Liver (tissue), 9 donors: Measurements from ENCODE around the gene STXBP1. TPM values are rescaled to one million over a fixed set of nuclear protein-coding genes. Genes with fewer than 3 reads are reported as not detected.

Experiments used
- DNase-seq: peaks from one replicate; pipeline ENCODE4 v3.0.0-alpha.2; 2017; ENCODE audit warnings: low spot score
- H3K27ac ChIP-seq, 2 donors: one replicate each; pipeline ENCODE4 v1.7.0; 2013; ENCODE audit warnings: inconsistent platforms in 2 of 2, low read length in 2 of 2, control low read depth in 1 of 2, low read depth in 1 of 2, mild to moderate bottlenecking in 1 of 2
- H3K27me3 ChIP-seq, 4 donors: one replicate each; pipeline versions ENCODE4 v1.6.1 to v1.7.0; 2013; ENCODE audit warnings: low read length in 3 of 4, inconsistent platforms in 1 of 4, mild to moderate bottlenecking in 1 of 4, moderate library complexity in 1 of 4; ENCODE audit not compliant: control insufficient read depth in 4 of 4, insufficient read depth in 4 of 4
- H3K36me3 ChIP-seq, 4 donors: one replicate each; pipeline versions ENCODE4 v1.6.1 to v1.7.0; 2013; ENCODE audit warnings: low read length in 3 of 4, mild to moderate bottlenecking in 3 of 4, low read depth in 1 of 4, moderate library complexity in 1 of 4; ENCODE audit not compliant: control insufficient read depth in 4 of 4, insufficient read depth in 3 of 4
- H3K4me1 ChIP-seq, 4 donors: one replicate each; pipeline versions ENCODE4 v1.6.1 to v1.7.0; 2013; ENCODE audit warnings: low read length in 3 of 4, mild to moderate bottlenecking in 3 of 4, moderate library complexity in 1 of 4; ENCODE audit not compliant: control insufficient read depth in 4 of 4, insufficient read depth in 4 of 4
- H3K4me3 ChIP-seq, 3 donors: one replicate each; pipeline versions ENCODE4 v1.6.1 to v1.7.0; 2013; ENCODE audit warnings: low read length in 3 of 3, control low read depth in 1 of 3, low read depth in 1 of 3, mild to moderate bottlenecking in 1 of 3
- H3K9ac ChIP-seq, 2 donors: one replicate each; pipeline ENCODE4 v1.7.0; 2013; ENCODE audit warnings: low read length in 2 of 2, mild to moderate bottlenecking in 2 of 2, moderate library complexity in 2 of 2, control low read depth in 1 of 2, low read depth in 1 of 2
- H3K9me3 ChIP-seq, 4 donors: one replicate each; pipeline versions ENCODE4 v1.6.1 to v1.7.0; 2013; ENCODE audit warnings: low read length in 3 of 4; ENCODE audit not compliant: control insufficient read depth in 4 of 4
- EGR1 ChIP-seq, 2 donors: IDR thresholded peaks; 2 replicates each; pipeline ENCODE4 v1.6.1; 2016 to 2018; ENCODE audit warnings: antibody characterized with exemption in 2 of 2, low read depth in 2 of 2
- FOXA2 ChIP-seq: IDR thresholded peaks from 2 replicates; pipeline ENCODE4 v1.6.1; 2016; ENCODE audit warnings: antibody characterized with exemption
- HNF4A ChIP-seq, 2 donors: conservative IDR thresholded peaks; 2 replicates each; pipeline ENCODE4 v1.6.1; 2016; ENCODE audit warnings: antibody characterized with exemption in 2 of 2, mild to moderate bottlenecking in 2 of 2
- JUND ChIP-seq, 2 donors: IDR thresholded peaks; 2 replicates each; pipeline ENCODE4 v1.6.1; 2016; ENCODE audit warnings: antibody characterized with exemption in 2 of 2
- NR2F2 ChIP-seq: IDR thresholded peaks from 2 replicates; pipeline ENCODE4 v1.6.1; 2016; ENCODE audit warnings: antibody characterized with exemption
- RAD21 ChIP-seq, 2 donors: IDR thresholded peaks; 2 replicates each; pipeline ENCODE4 v1.6.1; 2016; ENCODE audit warnings: antibody characterized with exemption in 2 of 2, mild to moderate bottlenecking in 2 of 2
- SP1 ChIP-seq: IDR thresholded peaks from 2 replicates; pipeline ENCODE4 v1.6.1; 2018; ENCODE audit warnings: antibody characterized with exemption, mild to moderate bottlenecking
- TAF1 ChIP-seq: conservative IDR thresholded peaks from 2 replicates; pipeline ENCODE4 v1.6.1; 2016; ENCODE audit warnings: antibody characterized with exemption, mild to moderate bottlenecking
- YY1 ChIP-seq: IDR thresholded peaks from 2 replicates; pipeline ENCODE4 v1.6.1; 2016; ENCODE audit warnings: antibody characterized with exemption, mild to moderate bottlenecking
- WGBS: extraction: QIAGEN DNeasy Blood & Tissue Kit; methylation state at CpG from one replicate; pipeline ENCODE4 v1.1.7; 2013; 5-methylcytosine and 5-hydroxymethylcytosine counted together
- polyA plus RNA-seq, 2 donors: library from polyadenylated mRNA; stranded (reverse) in 1 of 2; unstranded in 1 of 2; fragments of 200-250 nt in 1 of 2; fragments of >200 nt in 1 of 2; fragmentation: Nextera tagmentation in 1 of 2; extraction: Ambion mirVana in 1 of 2; gene quantifications; one replicate each; pipeline versions ENCODE4 v1.2.1 to v1.2.3, GENCODE V29; 2013 to 2015
- total RNA-seq, 2 donors: library from RNA; depleted of rRNA; stranded (reverse); fragments of >200 nt; gene quantifications; one replicate each; pipeline ENCODE4 v1.2.3, GENCODE V29; 2014
- TF ChIP-seq, protein P1 (sequence below): fragments of 150-350 bp; IDR thresholded peaks from 2 replicates; pipeline ENCODE4 v1.5.1; 2017; ENCODE audit warnings: improper control_type of control experiment, low read depth, low read length; ENCODE audit not compliant: missing input control
- TF ChIP-seq, protein P2 (sequence below): IDR thresholded peaks from 2 replicates; pipeline ENCODE4 v1.6.1; 2016; ENCODE audit warnings: antibody characterized with exemption
- TF ChIP-seq, protein P3 (sequence below): IDR thresholded peaks from 2 replicates; pipeline ENCODE4 v1.6.1; 2016; ENCODE audit warnings: antibody characterized with exemption
- TF ChIP-seq, protein P4 (sequence below): IDR thresholded peaks from 2 replicates; pipeline ENCODE4 v1.6.1; 2016; ENCODE audit warnings: antibody characterized with exemption, mild to moderate bottlenecking
- TF ChIP-seq, protein P5 (sequence below): IDR thresholded peaks from 2 replicates; pipeline ENCODE4 v1.6.1; 2016; ENCODE audit warnings: antibody characterized with exemption
- donor health status: healthy.
- donor health status: healthy.
- donor health status: healthy.
- donor health status: healthy.
- donor health status: healthy.

The STXBP1 gene
- total and polyA plus RNA-seq, 4 donors = 1.7 to 4.6 (median 2.3) TPM

DNA sequence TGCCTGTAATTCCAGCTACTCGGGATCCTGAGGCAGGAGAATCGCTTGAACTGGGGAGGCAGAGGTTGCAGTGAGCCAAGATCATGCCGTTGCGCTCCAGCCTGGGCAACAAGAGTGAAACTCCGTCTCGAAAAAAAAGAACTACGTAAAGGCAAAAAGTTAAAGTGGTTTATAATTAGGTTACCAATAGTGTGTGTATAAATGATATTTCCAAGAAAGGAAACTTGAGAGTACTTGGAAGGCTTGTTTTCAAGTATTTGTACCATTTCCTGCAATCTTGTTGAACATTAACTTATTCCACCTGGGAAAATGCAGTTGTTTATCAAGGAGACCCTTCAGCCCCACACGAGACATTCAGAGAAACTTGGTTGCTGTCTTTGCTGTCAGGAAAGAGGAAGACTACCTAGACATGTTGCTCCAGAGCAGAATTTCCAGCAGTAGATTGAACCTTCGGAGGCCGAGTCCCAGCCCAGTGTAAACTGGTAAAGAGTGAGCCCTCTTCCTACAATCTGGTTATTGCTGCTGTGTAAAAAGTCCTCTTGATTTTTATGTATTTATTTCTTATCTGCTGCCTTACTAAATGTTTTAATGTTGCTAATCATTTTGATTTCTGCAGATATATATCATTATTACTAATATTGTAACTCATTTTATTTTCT lies 30.1 kb downstream of the STXBP1 start:
- Histone ChIP-seq H3K36me3 (no peaks in the 10 kb centered on the region), H3K9me3 (no peaks in the 10 kb centered on the region), H3K4me1 (peaks cover 0 to 3% (median 0%) of the 10 kb centered on the region in 4 donors), H3K27ac (no peak overlapping the region), H3K9ac (no peak overlapping the region), H3K4me3 (no peak overlapping the region), H3K27me3 (no peaks in the 10 kb centered on the region)
- TF ChIP-seq JUND (IDR thresholded peaks at IDR 0.05) (no peak), TAF1 (no peak), YY1 (no peak), NR2F2 (no peak), HNF4A (conservative IDR thresholded peaks at IDR 0.05) (no peak), RAD21 (IDR thresholded peaks at IDR 0.05) (no peak), FOXA2 (no peak), EGR1 (IDR thresholded peaks at IDR 0.05; ENCODE audit: low read depth in 2 of 2) (no peak)
- TF ChIP-seq, protein P1, sequence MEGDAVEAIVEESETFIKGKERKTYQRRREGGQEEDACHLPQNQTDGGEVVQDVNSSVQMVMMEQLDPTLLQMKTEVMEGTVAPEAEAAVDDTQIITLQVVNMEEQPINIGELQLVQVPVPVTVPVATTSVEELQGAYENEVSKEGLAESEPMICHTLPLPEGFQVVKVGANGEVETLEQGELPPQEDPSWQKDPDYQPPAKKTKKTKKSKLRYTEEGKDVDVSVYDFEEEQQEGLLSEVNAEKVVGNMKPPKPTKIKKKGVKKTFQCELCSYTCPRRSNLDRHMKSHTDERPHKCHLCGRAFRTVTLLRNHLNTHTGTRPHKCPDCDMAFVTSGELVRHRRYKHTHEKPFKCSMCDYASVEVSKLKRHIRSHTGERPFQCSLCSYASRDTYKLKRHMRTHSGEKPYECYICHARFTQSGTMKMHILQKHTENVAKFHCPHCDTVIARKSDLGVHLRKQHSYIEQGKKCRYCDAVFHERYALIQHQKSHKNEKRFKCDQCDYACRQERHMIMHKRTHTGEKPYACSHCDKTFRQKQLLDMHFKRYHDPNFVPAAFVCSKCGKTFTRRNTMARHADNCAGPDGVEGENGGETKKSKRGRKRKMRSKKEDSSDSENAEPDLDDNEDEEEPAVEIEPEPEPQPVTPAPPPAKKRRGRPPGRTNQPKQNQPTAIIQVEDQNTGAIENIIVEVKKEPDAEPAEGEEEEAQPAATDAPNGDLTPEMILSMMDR = no peak
- TF ChIP-seq, protein P2, sequence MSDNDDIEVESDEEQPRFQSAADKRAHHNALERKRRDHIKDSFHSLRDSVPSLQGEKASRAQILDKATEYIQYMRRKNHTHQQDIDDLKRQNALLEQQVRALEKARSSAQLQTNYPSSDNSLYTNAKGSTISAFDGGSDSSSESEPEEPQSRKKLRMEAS = no peak
- TF ChIP-seq, protein P3, sequence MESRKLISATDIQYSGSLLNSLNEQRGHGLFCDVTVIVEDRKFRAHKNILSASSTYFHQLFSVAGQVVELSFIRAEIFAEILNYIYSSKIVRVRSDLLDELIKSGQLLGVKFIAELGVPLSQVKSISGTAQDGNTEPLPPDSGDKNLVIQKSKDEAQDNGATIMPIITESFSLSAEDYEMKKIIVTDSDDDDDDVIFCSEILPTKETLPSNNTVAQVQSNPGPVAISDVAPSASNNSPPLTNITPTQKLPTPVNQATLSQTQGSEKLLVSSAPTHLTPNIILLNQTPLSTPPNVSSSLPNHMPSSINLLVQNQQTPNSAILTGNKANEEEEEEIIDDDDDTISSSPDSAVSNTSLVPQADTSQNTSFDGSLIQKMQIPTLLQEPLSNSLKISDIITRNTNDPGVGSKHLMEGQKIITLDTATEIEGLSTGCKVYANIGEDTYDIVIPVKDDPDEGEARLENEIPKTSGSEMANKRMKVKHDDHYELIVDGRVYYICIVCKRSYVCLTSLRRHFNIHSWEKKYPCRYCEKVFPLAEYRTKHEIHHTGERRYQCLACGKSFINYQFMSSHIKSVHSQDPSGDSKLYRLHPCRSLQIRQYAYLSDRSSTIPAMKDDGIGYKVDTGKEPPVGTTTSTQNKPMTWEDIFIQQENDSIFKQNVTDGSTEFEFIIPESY = no peak
- TF ChIP-seq, protein P4, sequence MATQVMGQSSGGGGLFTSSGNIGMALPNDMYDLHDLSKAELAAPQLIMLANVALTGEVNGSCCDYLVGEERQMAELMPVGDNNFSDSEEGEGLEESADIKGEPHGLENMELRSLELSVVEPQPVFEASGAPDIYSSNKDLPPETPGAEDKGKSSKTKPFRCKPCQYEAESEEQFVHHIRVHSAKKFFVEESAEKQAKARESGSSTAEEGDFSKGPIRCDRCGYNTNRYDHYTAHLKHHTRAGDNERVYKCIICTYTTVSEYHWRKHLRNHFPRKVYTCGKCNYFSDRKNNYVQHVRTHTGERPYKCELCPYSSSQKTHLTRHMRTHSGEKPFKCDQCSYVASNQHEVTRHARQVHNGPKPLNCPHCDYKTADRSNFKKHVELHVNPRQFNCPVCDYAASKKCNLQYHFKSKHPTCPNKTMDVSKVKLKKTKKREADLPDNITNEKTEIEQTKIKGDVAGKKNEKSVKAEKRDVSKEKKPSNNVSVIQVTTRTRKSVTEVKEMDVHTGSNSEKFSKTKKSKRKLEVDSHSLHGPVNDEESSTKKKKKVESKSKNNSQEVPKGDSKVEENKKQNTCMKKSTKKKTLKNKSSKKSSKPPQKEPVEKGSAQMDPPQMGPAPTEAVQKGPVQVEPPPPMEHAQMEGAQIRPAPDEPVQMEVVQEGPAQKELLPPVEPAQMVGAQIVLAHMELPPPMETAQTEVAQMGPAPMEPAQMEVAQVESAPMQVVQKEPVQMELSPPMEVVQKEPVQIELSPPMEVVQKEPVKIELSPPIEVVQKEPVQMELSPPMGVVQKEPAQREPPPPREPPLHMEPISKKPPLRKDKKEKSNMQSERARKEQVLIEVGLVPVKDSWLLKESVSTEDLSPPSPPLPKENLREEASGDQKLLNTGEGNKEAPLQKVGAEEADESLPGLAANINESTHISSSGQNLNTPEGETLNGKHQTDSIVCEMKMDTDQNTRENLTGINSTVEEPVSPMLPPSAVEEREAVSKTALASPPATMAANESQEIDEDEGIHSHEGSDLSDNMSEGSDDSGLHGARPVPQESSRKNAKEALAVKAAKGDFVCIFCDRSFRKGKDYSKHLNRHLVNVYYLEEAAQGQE = no peak
- TF ChIP-seq, protein P5, sequence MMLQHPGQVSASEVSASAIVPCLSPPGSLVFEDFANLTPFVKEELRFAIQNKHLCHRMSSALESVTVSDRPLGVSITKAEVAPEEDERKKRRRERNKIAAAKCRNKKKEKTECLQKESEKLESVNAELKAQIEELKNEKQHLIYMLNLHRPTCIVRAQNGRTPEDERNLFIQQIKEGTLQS = no peak
- DNase-seq = no peak
- 60% methylated on average over 10 of the region's 10 CpGs for WGBS

DNA sequence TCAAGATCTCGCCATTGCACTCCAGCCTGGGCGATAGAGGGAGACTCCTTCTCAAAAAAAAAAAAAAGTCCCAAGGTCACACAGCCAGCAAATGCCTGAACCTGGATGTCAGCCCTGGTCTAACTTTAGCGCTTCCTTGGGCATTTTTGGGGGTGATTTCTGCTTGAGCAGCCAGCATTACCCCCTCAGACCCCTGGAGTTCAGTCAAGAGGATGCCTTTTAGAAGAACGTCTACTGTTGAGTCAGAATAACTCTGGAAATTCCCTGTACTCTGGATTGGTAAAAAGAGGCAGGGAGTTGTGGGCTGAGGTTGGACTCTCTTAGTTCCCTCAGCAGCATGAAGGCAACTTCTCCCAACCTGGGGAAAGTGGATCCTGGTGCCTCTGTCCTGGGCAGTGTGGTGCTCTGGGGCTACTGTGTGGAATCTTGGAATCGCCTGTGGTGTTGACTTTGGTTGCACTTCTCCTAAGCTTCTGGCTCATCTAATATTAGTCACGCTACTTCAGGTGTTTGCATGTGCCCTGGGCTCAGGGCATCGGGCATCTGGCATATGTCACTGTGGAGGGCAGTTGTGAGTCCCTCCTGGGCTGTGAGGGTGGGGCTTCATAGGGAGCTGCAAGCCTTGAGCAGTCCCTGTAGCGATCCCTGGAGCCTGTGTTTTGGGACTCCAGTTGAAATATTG lies 32.2 kb downstream of the STXBP1 start:
- 89% methylated on average over 8 of the region's 8 CpGs for WGBS
- Histone ChIP-seq H3K4me1 (no peaks in the 10 kb centered on the region), H3K27ac (no peak overlapping the region), H3K36me3 (no peaks in the 10 kb centered on the region), H3K9me3 (no peaks in the 10 kb centered on the region), H3K4me3 (no peak overlapping the region), H3K27me3 (no peaks in the 10 kb centered on the region), H3K9ac (no peak overlapping the region)
- no peak for TF ChIP-seq SP1
- TF ChIP-seq HNF4A (conservative IDR thresholded peaks at IDR 0.05) = no peak
- no peak for DNase-seq
